ENCODE results near the gene PPP2R5C. TPM values are rescaled to one million over a fixed set of nuclear protein-coding genes. Genes with fewer than 3 reads are reported as not detected.

The PPP2R5C gene
- total RNA-seq, 1 donor from 2014 or later: 198 TPM

DNA sequence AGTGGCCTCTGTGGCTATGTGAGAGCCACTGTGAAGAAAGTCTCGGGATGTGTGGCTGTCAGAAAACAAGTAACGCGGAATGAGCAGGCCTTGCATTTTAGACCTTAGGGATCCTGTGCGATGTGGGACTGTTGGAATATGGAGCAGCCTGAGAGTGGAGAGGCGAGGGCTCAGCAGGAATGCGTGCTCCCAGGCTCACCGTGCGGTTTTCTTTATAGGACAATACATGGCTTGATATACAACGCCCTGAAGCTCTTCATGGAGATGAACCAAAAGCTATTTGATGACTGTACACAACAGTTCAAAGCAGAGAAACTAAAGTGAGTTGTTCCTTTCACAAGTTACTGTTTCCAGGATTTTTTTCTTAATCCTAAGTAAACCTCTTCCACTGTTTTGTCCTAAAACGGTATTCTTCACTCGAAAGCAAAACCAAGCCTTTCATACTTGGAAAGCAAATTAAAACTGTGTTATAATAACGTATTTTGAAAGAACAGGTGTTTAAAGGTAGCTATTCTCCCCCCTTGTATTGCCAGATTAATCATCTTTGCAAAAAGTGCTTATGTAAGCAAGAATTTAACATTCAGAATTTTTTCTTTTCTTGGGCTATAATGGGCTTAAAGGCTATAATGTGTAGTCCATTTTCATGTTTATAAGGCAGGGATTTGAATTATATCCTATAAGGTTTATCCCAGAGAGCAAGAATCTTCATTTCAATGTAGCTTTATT lies 148.0 kb downstream of the PPP2R5C start:
- no peak overlapping the region for H3K4me3 ChIP-seq
- TF ChIP-seq, protein P1, sequence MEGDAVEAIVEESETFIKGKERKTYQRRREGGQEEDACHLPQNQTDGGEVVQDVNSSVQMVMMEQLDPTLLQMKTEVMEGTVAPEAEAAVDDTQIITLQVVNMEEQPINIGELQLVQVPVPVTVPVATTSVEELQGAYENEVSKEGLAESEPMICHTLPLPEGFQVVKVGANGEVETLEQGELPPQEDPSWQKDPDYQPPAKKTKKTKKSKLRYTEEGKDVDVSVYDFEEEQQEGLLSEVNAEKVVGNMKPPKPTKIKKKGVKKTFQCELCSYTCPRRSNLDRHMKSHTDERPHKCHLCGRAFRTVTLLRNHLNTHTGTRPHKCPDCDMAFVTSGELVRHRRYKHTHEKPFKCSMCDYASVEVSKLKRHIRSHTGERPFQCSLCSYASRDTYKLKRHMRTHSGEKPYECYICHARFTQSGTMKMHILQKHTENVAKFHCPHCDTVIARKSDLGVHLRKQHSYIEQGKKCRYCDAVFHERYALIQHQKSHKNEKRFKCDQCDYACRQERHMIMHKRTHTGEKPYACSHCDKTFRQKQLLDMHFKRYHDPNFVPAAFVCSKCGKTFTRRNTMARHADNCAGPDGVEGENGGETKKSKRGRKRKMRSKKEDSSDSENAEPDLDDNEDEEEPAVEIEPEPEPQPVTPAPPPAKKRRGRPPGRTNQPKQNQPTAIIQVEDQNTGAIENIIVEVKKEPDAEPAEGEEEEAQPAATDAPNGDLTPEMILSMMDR (IDR thresholded peaks at IDR 0.05; ENCODE audit: borderline replicate concordance): no peak
- no peaks in the 10 kb centered on the region for H3K27me3 ChIP-seq (ENCODE audit: low read depth)
- DNase-seq: no peak
- peaks cover 100% of the 10 kb centered on the region for H3K36me3 ChIP-seq
- intact Hi-C loops (cut with micrococcal nuclease): no loop called here
- no peak overlapping the region for H3K27ac ChIP-seq (replicated peaks)
- H3K9me3 ChIP-seq (replicated peaks): no peaks in the 10 kb centered on the region
- H3K4me1 ChIP-seq: no peaks in the 10 kb centered on the region

DNA sequence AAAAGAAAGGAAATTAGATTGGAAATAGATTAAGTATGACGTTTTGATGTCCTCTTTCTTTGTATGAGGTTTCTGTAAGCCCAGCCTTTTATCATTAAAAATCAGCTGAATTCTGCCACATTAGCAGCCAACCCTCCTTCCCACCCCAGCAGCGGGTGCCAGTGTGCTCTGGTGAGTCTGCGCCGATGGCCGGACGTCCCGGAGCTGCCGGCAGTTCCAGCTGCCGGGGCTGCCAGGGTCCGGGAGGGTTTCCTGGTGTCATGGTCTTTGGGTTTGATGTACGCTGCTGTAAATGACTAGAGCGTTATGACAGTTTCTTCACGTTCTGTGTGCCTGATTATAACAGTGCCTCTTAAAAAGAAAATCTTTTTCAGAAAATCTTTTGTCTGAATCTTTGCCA lies 151.3 kb downstream of the PPP2R5C start:
- Histone ChIP-seq H3K36me3 (peaks cover 80% of the 10 kb centered on the region), H3K4me1 (peaks cover 18% of the 10 kb centered on the region), H3K4me3 (no peak overlapping the region), H3K27me3 (ENCODE audit: low read depth) (no peaks in the 10 kb centered on the region), H3K27ac (replicated peaks) (no peak overlapping the region), H3K9me3 (replicated peaks) (no peaks in the 10 kb centered on the region)
- DNase-seq: no peak
- TF ChIP-seq, protein P1 (IDR thresholded peaks at IDR 0.05; ENCODE audit: borderline replicate concordance): no peak
- intact Hi-C loops (cut with micrococcal nuclease): no loop called here

DNA sequence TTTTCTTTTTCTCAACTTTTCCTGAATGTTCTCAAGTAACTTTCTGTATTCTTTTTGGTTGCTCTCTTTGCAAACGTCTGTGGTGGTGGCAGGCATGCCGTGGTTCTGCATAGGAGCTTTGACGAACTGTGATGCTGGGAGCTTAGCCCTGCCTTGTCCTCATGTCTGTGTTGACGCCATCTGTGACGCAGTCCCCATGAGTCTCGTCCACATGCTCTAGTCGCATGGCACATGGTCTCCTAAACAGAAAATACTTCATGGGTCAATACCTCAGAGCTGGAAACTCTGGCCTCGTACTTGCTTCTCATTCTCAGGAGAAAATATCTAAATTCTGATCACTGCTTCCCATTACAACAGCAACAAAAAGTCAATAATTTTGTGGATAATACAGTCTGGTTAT lies 152.6 kb downstream of the PPP2R5C start:
- intact Hi-C loops (cut with micrococcal nuclease): no loop called here
- no peaks in the 10 kb centered on the region for H3K9me3 ChIP-seq (replicated peaks)
- peaks cover 18% of the 10 kb centered on the region for H3K4me1 ChIP-seq
- H3K4me3 ChIP-seq: no peak overlapping the region
- H3K36me3 ChIP-seq: peaks cover 69% of the 10 kb centered on the region
- H3K27ac ChIP-seq (replicated peaks): no peak overlapping the region
- DNase-seq: no peak
- no peaks in the 10 kb centered on the region for H3K27me3 ChIP-seq (ENCODE audit: low read depth)
- TF ChIP-seq, protein P1 (IDR thresholded peaks at IDR 0.05; ENCODE audit: borderline replicate concordance): no peak

DNA sequence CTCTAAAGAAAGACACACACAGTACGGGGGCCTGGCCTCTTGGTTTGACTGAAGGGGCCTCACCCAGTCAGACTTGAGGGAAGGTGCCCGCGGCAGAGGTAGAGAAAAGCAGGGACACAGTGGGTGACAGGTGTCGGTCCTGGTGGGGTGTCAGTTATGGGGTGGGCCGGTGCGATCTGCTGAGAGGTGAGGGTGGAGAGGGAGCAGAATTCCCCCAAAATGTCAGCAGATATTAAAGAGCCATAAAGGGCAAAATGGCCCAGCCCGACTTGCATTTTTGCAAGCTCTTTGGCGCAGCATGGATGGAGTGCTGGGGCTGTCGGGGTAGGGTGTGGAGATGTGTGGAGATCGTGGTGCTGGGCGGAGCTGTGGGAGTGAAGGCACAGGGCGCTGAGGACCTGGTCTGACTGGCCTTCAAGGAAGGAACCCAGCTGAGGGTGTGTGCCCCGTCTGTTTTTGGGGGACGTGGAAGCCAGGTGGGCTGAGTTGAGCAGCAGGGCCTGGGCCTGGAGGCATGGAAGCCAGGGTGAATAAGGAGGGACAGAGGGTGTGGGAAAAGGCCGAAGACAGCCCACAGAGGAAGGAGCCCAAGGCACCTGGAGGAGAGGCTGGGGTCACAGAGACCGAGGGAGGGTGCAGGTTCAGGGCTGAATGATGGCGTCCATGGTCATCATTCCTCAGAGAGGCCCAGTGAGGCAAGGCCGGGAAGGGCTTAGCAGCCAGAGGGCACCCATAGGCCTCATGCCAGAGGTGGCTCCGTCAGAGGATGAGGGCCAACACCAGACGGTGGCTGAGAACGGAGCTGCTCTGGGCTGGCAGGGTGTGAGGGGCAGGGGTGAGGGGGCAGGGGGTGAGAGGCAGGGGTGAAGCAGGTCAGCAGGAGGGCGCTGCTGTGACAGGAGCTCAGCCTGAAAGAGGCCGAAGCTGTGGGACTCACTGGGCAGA lies 154.6 kb downstream of the PPP2R5C start:
- TF ChIP-seq, protein P1 (IDR thresholded peaks at IDR 0.05; ENCODE audit: borderline replicate concordance): no peak
- peak overlapping the region; percentile 59 for H3K27ac ChIP-seq (replicated peaks)
- H3K9me3 ChIP-seq (replicated peaks): no peaks in the 10 kb centered on the region
- H3K4me3 ChIP-seq: no peak overlapping the region
- peaks cover 18% of the 10 kb centered on the region for H3K4me1 ChIP-seq
- intact Hi-C loops (cut with micrococcal nuclease): no loop called here
- DNase-seq: no peak
- H3K36me3 ChIP-seq: peaks cover 65% of the 10 kb centered on the region
- H3K27me3 ChIP-seq (ENCODE audit: low read depth): no peaks in the 10 kb centered on the region

DNA sequence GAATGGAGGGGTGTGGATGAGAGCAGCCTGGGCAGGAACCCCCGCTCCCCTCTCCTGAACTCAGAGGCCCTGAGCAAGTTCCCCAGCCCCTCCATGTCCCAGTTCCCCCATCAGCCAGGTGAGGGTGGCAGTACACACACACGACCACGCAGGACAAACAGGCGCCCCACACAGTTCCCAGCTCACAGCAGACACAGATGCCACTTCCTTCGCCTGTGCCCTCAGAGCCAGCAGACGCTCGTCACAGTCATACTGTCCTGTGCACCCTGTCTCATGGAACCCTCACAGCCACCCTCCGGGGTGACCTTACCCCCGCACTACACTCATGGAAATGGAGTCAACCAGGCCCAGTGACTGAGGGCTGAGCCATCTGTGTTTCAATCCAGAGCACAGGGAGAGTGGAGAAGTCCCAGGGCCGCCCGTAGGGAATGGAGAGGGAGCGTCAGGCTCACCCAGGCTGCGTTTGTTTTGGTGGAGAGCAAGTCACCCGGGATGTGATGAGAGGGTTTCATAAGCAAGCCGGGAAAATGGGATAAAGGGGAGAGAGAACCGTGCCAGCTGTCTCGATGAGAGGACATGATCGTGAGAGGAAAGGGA lies 155.4 kb downstream of the PPP2R5C start:
- H3K4me3 ChIP-seq: no peak overlapping the region
- H3K27ac ChIP-seq (replicated peaks): peak overlapping the region; percentile 59
- TF ChIP-seq, protein P1 (IDR thresholded peaks at IDR 0.05; ENCODE audit: borderline replicate concordance): no peak
- no peaks in the 10 kb centered on the region for H3K9me3 ChIP-seq (replicated peaks)
- no peak for DNase-seq
- intact Hi-C loops (cut with micrococcal nuclease): no loop called here
- H3K36me3 ChIP-seq: peaks cover 64% of the 10 kb centered on the region
- H3K27me3 ChIP-seq (ENCODE audit: low read depth): no peaks in the 10 kb centered on the region
- H3K4me1 ChIP-seq: peaks cover 18% of the 10 kb centered on the region

All from left ventricle myocardium inferior (tissue), 1 donor.